ENCODE results near the gene ENDOU.
"Not testable (repeated sequence)": the region's sequence is repeated elsewhere in the genome, so short reads cannot be mapped to it uniquely, and the experiment has no call there.

DNA sequence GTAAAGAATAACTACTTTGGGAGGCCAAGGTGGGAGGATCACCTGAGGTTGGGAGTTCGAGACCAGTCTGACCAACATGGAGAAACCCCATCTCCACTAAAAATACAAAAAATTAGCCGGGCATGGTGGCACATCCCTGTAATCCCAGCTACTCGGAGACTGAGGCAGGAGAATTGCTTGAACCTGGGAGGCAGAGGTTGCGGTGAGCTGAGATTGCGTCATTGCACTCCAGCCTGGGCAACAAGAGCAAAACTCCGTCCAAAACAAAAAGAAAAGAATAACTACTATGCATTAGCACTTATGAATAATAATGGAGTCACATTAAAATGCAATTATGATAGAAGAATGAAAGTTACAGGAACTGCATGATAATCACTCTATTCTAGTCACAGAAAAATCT is 57.4 kb downstream of the ENDOU start:
- TF ChIP-seq CTCF (conservative IDR thresholded peaks at IDR 0.05; ENCODE audit: low read length); EZH2phosphoT487 (IDR thresholded peaks at IDR 0.05; ENCODE audit: borderline replicate concordance): not testable (repeated sequence)
